ENCODE results near the gene METTL24. TPM values are rescaled to one million over a fixed set of nuclear protein-coding genes. Genes with fewer than 3 reads are reported as not detected.

METTL24 gene
- total RNA-seq, 1 donor from 2014 or later, result 3.2 TPM

- Histone ChIP-seq H3K4me2 (no peak overlapping the region), H3K79me2 (ENCODE audit: low read depth) (no peaks in the 10 kb centered on the region), H3F3A (ENCODE audit: low read depth) (no peaks in the 10 kb centered on the region), H3K4me3 (no peak overlapping the region), H3K27ac (no peak overlapping the region), H3K36me3 (no peaks in the 10 kb centered on the region), H3K9ac (no peak overlapping the region), H3K27me3 (no peaks in the 10 kb centered on the region), H3K4me1 (no peaks in the 10 kb centered on the region), H3K9me3 (ENCODE audit: low read depth) (no peaks in the 10 kb centered on the region), H4K20me1 (ENCODE audit: low read depth) (no peaks in the 10 kb centered on the region), H2AFZ (replicated peaks) (no peak overlapping the region)
- H3K27ac Mint-ChIP-seq, result peak overlapping the region; percentile 14
- DNase-seq (ENCODE audit: low spot score), result peak; percentile 25
- no peaks in the 10 kb centered on the region for H3K27me3 Mint-ChIP-seq (ENCODE audit: insufficient read depth, low read depth)
- H3K36me3 Mint-ChIP-seq, result no peaks in the 10 kb centered on the region
- TF ChIP-seq CTCF (IDR thresholded peaks at IDR 0.05) (peak; percentile 18), EZH2 (IDR thresholded peaks at IDR 0.05) (no peak)
- peaks cover 12% of the 10 kb centered on the region for H3K4me1 Mint-ChIP-seq
- H3K9me3 Mint-ChIP-seq, result no peaks in the 10 kb centered on the region
- H3K4me3 Mint-ChIP-seq, result no peak overlapping the region
Measured at GRCh38 chr6:110250838-110251237, 107.3 kb downstream of the METTL24 start.

- Mint-ChIP-seq H3K4me3 (no peak overlapping the region), H3K36me3 (no peaks in the 10 kb centered on the region), H3K9me3 (no peaks in the 10 kb centered on the region), H3K4me1 (peaks cover 12% of the 10 kb centered on the region), H3K27me3 (ENCODE audit: insufficient read depth, low read depth) (no peaks in the 10 kb centered on the region), H3K27ac (no peak overlapping the region)
- Histone ChIP-seq H3K4me1 (no peaks in the 10 kb centered on the region), H3K4me2 (no peak overlapping the region), H3K9me3 (ENCODE audit: low read depth) (no peaks in the 10 kb centered on the region), H3K36me3 (no peaks in the 10 kb centered on the region), H3K27ac (no peak overlapping the region), H3F3A (ENCODE audit: low read depth) (no peaks in the 10 kb centered on the region), H4K20me1 (ENCODE audit: low read depth) (no peaks in the 10 kb centered on the region), H2AFZ (replicated peaks) (no peak overlapping the region), H3K79me2 (ENCODE audit: low read depth) (no peaks in the 10 kb centered on the region), H3K27me3 (no peaks in the 10 kb centered on the region), H3K4me3 (no peak overlapping the region), H3K9ac (no peak overlapping the region)
- DNase-seq (ENCODE audit: low spot score), result no peak
- TF ChIP-seq CTCF (IDR thresholded peaks at IDR 0.05) (no peak), EZH2phosphoT487 (IDR thresholded peaks at IDR 0.05) (no peak), EZH2 (IDR thresholded peaks at IDR 0.05) (no peak)
Measured at GRCh38 chr6:110250058-110250457, 108.1 kb downstream of the METTL24 start.

GRCh38 chr6:110246900-110247546 is 111.1 kb downstream of the METTL24 start:
- TF ChIP-seq EZH2 (IDR thresholded peaks at IDR 0.05), result no peak
- no peak for TF ChIP-seq CTCF (IDR thresholded peaks at IDR 0.05)
- TF ChIP-seq EZH2phosphoT487 (IDR thresholded peaks at IDR 0.05), result no peak
- no peak overlapping the region for H3K4me3 ChIP-seq
- no peaks in the 10 kb centered on the region for H3K4me1 ChIP-seq
- H3K27me3 Mint-ChIP-seq (ENCODE audit: insufficient read depth, low read depth), result peaks cover 3% of the 10 kb centered on the region
- peaks cover 12% of the 10 kb centered on the region for H3K4me1 Mint-ChIP-seq
- no peak overlapping the region for H3K9ac ChIP-seq
- H3F3A ChIP-seq (ENCODE audit: low read depth), result no peaks in the 10 kb centered on the region
- H3K9me3 Mint-ChIP-seq, result no peaks in the 10 kb centered on the region
- no peaks in the 10 kb centered on the region for H3K27me3 ChIP-seq
- H3K36me3 ChIP-seq, result no peaks in the 10 kb centered on the region
- no peaks in the 10 kb centered on the region for H4K20me1 ChIP-seq (ENCODE audit: low read depth)
- H2AFZ ChIP-seq (replicated peaks), result no peak overlapping the region
- no peak overlapping the region for H3K27ac ChIP-seq
- no peak overlapping the region for H3K27ac Mint-ChIP-seq
- no peaks in the 10 kb centered on the region for H3K79me2 ChIP-seq (ENCODE audit: low read depth)
- H3K9me3 ChIP-seq (ENCODE audit: low read depth), result no peaks in the 10 kb centered on the region
- H3K4me3 Mint-ChIP-seq, result no peak overlapping the region
- no peak for DNase-seq (ENCODE audit: low spot score)
- no peak overlapping the region for H3K4me2 ChIP-seq
- H3K36me3 Mint-ChIP-seq, result no peaks in the 10 kb centered on the region
